PFSK-1 (cell line): Measurements from ENCODE around the gene CEP72.

Experiments
- FOXP2 ChIP-seq: optimal IDR thresholded peaks from 2 replicates; pipeline ENCODE3; 2011; ENCODE audit warnings: borderline replicate concordance, control low read depth, inconsistent platforms; ENCODE audit not compliant: insufficient read depth; ENCODE audit errors: extremely low read length, extremely low read depth
- POLR2AphosphoS5 ChIP-seq: IDR thresholded peaks from 2 replicates; pipeline ENCODE4 v1.6.1; 2012; ENCODE audit warnings: low read depth, mild to moderate bottlenecking, control low read depth, low read length, moderate library complexity
- SIN3A ChIP-seq: IDR thresholded peaks from 2 replicates; pipeline ENCODE4 v1.6.1; 2012; ENCODE audit warnings: mild to moderate bottlenecking, low read length, moderate library complexity, borderline replicate concordance; ENCODE audit not compliant: insufficient read depth
- TAF1 ChIP-seq: IDR thresholded peaks from 2 replicates; pipeline ENCODE4 v1.6.1; 2012; ENCODE audit warnings: low read length, control low read depth, borderline replicate concordance; ENCODE audit not compliant: insufficient read depth
- TF ChIP-seq, protein P1 (sequence below), 2 experiments: IDR thresholded peaks; 2 replicates each; pipeline versions ENCODE4 v1.6.1 to v1.8.0; 2011 to 2012; ENCODE audit warnings: low read depth in 2 of 2, low read length in 2 of 2, control low read depth in 1 of 2, inconsistent platforms in 1 of 2, mild to moderate bottlenecking in 1 of 2, moderate library complexity in 1 of 2; ENCODE audit not compliant: insufficient read depth in 1 of 2

Gene CEP72

GRCh38 chr5:604391-604831 is 7.7 kb upstream of the CEP72 start:
- TF ChIP-seq TAF1: no peak

GRCh38 chr5:606061-606460 is 6.1 kb upstream of the CEP72 start:
- TF ChIP-seq, protein P1, sequence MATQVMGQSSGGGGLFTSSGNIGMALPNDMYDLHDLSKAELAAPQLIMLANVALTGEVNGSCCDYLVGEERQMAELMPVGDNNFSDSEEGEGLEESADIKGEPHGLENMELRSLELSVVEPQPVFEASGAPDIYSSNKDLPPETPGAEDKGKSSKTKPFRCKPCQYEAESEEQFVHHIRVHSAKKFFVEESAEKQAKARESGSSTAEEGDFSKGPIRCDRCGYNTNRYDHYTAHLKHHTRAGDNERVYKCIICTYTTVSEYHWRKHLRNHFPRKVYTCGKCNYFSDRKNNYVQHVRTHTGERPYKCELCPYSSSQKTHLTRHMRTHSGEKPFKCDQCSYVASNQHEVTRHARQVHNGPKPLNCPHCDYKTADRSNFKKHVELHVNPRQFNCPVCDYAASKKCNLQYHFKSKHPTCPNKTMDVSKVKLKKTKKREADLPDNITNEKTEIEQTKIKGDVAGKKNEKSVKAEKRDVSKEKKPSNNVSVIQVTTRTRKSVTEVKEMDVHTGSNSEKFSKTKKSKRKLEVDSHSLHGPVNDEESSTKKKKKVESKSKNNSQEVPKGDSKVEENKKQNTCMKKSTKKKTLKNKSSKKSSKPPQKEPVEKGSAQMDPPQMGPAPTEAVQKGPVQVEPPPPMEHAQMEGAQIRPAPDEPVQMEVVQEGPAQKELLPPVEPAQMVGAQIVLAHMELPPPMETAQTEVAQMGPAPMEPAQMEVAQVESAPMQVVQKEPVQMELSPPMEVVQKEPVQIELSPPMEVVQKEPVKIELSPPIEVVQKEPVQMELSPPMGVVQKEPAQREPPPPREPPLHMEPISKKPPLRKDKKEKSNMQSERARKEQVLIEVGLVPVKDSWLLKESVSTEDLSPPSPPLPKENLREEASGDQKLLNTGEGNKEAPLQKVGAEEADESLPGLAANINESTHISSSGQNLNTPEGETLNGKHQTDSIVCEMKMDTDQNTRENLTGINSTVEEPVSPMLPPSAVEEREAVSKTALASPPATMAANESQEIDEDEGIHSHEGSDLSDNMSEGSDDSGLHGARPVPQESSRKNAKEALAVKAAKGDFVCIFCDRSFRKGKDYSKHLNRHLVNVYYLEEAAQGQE (IDR thresholded peaks at IDR 0.05; ENCODE audit: insufficient read depth in 1 of 2, low read depth in 2 of 2, low read length in 2 of 2): no peak
- TF ChIP-seq FOXP2: no peak
- TF ChIP-seq SIN3A: no peak
- TF ChIP-seq POLR2AphosphoS5: no peak
- TF ChIP-seq TAF1: no peak

DNA sequence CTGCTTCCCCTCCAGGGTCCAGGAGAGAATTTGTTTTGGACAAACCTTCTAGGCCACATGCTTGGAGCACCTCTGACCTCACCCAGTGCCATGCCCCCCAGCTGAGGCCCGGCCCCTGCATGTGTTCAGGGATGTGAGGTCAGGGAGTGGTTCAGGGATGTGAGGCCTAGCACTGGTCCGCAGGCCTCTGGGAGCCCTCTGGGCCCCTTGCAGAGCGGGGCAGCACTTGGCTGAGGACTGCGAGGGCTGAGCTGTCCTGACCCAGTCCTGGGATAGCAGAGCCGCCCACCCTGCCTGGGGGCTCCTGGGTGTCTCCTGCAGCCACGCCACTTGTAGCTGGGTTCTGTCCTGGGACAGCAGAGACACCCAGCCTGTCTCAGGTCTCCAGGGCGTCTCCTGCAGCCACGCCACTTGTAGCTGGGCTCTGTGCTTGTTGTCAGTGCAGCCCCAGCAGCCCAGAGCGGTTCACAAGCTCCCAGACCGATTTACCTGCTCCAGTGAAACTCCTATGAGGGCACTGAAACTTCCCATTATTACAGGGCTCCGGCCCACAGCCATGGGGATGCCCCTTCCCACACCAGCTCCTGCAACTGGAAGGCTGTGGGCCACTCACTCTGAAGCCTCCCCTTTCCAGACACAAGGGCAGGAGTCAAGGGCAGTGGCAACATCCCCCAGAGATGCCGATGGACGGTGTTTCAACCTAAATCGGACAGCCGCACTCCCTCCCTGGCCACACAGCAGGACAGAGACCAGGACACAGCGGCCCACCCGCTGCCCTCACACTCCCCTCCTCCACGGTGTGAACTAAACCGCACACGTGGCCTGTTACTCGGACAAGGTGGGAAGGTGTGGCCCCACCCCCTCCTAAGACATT is 5.4 kb upstream of the CEP72 start:
- TF ChIP-seq POLR2AphosphoS5 (no peak), SIN3A (no peak), TAF1 (no peak)

DNA sequence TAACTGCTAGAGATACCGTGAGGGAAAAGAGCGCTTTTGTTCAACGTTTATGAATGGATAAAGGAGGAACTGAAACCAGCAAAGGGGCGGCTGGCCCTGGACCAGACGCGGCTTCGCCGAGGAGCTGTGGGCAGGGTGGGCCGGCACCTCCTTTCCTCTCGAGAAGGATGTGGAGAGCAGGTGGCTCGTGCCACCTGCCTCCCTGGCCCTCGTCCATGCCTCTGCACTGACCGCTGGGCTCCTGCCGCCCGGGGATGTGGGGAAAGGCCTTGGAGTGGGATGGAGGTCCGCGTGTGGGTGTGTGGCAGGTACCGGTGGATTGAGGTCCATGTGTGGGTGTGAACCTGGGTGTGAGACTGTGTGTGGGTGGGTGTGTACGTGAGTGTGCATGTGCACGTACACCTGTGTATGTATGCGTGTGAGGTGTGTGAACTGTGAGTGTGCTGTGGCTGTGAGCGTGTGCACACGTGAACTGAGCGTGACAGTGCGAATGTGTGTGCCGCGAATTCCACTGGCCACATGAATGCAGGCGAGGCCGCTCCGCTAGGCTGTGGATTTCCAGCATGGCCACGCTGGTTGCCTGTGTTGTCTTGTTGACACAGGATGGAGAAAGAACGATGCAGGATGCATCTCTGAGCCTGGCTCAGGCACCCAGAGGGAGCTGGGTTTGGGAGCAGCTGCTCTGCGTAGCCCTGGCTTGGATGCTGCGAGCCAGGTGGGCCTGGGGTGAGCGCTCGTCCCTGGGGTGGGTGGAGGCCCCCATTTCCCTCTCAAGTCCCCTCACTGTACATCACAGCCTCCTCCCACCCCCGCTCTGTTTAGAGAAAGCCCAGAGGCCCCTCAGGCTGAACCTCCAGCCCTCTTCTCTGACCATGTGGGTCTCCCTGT is 4.4 kb upstream of the CEP72 start:
- TF ChIP-seq FOXP2 (no peak), SIN3A (no peak), POLR2AphosphoS5 (no peak), TAF1 (no peak)
- TF ChIP-seq, protein P1 (IDR thresholded peaks at IDR 0.05; ENCODE audit: insufficient read depth in 1 of 2, low read depth in 2 of 2, low read length in 2 of 2): no peak

- no peak for TF ChIP-seq FOXP2
These were observed 3.4 kb upstream of the CEP72 start for GRCh38 chr5:608429-609370.

GRCh38 chr5:609506-609905 is 2.6 kb upstream of the CEP72 start:
- TF ChIP-seq SIN3A: no peak
- TF ChIP-seq TAF1: no peak
- TF ChIP-seq FOXP2: no peak
- TF ChIP-seq, protein P1 (IDR thresholded peaks at IDR 0.05; ENCODE audit: insufficient read depth in 1 of 2, low read depth in 2 of 2, low read length in 2 of 2): no peak
- TF ChIP-seq POLR2AphosphoS5: no peak
